Stimulated activated CD4-positive, alpha-beta T cell treated with anti-CD3 and anti-CD28 coated beads, Interleukin-4, amount 100 ng/mL, for 4 hours (primary cell): Measurements from ENCODE around the gene MAP4K4.

ENCODE experiments used
- DNase-seq, 2 experiments: peaks; one replicate each; pipeline ENCODE4 v3.0.0-alpha.2; 2020

MAP4K4 gene

GRCh38 chr2:101794141-101794540, 96.6 kb downstream of the MAP4K4 start:
- no peak for DNase-seq

DNA sequence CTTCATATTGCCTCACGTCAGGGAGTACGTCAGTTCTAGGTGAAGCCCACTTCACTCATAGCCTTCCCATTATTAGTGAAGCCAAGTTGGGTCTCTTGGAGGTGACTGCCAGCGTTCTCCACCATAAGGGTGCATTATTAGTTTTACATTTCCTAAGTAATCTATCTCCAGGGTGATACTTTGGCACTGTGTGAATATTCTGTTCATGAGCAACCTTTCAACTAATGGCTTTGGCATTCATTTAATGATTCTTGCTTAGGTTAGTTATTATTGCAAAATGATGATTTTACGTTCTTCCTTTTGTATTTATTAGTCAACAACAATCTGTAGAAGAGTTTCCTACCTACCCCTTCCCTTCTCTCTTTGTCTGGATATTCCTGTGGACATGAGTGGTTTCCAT, 97.5 kb downstream of the MAP4K4 start:
- no peak for DNase-seq

DNA sequence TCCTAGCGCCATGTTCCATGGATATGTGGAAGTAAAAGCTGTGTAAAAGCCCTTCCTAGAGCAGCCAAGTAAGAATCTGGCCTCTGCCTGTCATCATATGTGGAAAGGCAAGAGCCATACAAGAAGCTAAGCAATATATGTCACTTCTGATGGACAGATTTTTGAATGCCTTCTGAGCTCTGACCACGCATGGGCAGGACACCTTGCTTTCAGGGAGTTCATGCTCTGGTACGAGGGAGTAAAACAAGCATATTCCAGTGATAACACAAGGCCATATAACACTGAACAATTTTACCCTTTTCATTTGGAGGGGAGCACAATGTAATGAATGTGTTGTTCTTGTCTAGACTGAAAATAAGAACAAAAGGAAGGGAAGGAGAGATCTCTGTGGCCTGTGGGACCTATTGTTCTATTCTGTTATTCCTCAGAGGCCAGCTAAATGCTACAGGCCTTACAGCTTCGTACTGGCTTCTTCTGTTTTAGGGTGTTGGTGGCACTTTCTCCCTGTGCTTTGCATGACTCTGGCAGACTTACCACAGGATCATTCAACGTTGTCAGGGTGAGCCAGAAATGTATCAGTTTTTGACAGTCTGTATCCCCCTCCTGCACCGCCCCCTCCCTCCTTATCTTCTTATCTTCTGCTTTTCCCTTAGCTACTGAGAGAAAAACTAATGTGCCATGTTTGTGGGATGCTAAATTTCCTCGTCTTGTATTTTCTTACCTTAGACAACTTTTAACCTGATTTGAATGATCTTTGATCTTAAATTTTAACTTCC, 99.5 kb downstream of the MAP4K4 start:
- DNase-seq = no peak

- DNase-seq = no peak
Observed at GRCh38 chr2:101801496-101801895, 104.0 kb downstream of the MAP4K4 start.

DNA sequence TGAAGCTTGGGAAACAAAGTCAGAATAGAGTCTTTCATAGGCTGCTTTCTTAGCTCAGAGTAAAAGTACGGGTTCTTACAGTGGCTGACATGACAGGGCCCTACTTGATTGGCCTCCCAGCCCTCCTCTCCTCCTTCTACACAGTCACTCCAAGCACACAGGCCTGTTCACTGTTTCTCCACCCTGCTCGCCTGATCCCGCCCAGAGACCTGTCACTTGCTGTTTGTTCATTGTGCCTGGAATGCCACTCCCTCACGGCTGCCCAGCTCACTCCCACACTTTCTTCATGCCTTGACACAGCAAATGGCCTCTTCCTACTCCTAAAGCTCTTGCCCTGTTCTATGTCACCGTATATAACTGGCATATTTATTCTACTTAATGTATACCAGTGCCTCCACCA, 104.8 kb downstream of the MAP4K4 start:
- no peak for DNase-seq

DNA sequence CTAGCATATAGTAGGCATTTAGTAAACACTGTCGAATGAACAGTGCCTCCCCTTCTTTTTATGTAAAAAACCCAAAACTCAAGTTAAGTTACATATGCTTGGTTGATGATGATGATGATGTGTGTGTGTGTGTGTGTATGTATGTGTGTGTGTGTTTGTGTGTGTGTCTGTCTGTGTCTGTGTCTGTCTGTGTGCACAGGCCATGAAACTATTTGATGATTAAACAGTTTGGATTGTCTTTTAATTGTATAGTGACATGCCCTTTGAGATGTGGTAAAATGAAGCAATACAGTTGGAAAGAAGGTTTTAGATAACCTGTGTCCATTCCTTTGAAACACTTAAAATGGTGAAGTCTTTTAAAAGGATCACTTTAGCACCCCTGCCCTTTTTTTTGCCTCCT, 105.6 kb downstream of the MAP4K4 start:
- no peak for DNase-seq

GRCh38 chr2:101803945-101804696, 106.6 kb downstream of the MAP4K4 start:
- no peak for DNase-seq

DNA sequence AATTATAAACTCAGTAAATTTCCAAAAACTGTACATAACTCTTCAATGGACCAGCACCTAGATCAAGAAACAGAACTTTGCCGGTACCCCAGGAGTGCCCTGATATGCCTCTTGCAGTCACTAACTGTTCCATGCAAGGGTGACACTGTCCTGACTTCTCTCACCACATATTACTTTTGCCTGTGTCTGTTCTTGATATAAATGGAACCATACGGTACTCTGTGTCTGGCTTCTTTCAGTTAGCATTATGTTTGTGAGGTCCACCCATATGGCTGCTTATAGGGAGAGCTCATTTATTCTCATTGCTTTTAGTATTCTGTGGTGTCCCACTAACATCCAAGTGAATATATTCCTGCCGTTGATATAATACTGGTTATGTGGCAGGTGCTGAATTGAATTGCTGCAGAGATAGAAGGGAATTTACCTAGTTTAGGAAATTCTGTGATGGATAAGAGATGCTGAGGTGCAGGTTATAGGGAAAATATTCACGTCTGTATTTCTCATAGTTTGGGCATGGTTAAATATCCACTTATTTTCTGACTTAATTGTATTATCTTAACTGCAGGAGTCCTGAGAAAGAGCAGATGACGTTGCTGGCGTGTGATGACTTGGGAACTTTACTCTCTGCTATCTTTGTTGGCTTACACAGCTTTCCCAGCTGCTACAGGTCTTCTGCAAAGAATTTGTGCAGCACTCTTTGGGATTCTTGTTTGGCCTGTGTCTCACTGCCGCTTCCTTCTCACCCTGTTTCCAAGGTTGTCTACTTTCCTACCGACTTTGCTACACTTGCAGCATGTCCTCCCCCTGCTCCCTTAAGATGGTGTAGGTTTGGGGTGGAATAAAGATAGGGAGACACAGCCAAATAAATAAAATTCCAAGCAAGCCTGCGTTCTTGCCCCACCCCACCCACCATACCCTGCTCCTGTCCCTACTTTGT, 107.9 kb downstream of the MAP4K4 start:
- DNase-seq = no peak

- DNase-seq = peak in 1 of 2 experiments; percentile 44
Observed at GRCh38 chr2:101806123-101806522, 108.6 kb downstream of the MAP4K4 start.

GRCh38 chr2:101806701-101807100, 109.2 kb downstream of the MAP4K4 start:
- DNase-seq = no peak

DNA sequence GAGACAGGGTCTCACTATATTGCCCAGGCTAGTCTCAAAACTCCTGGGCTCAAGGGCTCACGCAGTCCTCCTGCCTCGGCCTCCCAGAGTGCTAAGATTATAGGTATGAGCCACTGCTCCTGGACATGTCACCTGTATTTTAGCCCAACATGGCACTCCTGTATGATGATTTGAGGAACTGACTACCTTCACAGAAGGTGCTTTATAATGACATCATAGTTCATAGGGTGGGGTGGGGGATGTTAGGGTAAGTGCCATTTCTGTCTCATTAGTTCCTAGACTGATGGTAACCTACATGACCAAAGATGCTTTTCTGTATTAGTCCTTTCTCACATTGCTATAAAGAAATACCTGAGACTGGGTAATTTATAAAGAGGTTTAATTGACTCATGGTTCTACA, 109.7 kb downstream of the MAP4K4 start:
- DNase-seq = no peak

- no peak for DNase-seq
Observed at GRCh38 chr2:101808006-101808562, 110.6 kb downstream of the MAP4K4 start.

DNA sequence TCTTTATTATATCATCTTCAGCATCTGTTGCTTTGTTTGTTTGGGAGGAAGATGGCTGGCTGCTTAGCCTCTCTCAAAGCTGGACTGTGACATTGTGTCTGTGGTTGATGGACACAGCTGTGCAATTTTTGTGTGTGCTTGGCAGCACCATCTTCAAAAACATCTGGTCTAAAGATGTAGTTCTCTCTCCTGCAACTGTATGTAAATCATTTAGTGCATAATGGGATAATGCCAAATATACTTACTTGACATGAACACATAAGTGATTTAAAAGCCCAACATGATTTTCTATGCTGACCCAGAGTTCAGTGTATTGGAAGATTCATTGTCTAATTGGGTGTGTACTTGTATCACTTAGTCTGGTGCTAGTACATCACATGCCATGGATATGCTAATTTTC, 112.2 kb downstream of the MAP4K4 start:
- no peak for DNase-seq

GRCh38 chr2:101811226-101812015, 113.9 kb downstream of the MAP4K4 start:
- no peak for DNase-seq

- no peak for DNase-seq
Observed at GRCh38 chr2:101812226-101812625, 114.7 kb downstream of the MAP4K4 start.

GRCh38 chr2:101814752-101815151, 117.2 kb downstream of the MAP4K4 start:
- DNase-seq = no peak

- DNase-seq = no peak
Observed at GRCh38 chr2:101815154-101815553, 117.6 kb downstream of the MAP4K4 start.

- DNase-seq = no peak
Observed at GRCh38 chr2:101815739-101816391, 118.4 kb downstream of the MAP4K4 start.

DNA sequence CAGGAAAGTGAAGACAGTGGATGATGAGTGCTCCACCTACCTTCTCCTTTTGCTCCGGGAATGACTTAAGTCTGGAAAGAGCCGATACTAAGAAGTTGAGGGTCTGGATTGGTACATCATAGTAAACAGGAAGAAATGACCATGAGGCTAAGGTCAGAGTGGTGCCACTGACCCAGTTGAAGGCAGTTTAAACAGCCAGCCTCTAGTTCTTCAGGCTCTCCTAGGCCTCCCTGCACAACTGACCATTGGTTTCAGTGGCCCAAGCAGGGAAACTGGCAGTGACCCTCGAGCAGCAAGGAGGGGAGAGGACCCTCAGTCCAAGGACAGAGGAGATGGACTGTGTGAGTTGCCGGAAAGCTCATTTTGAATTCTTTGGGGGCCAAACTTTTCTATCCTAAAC, 119.1 kb downstream of the MAP4K4 start:
- DNase-seq = no peak

- DNase-seq = no peak
Observed at GRCh38 chr2:101817481-101817880, 120.0 kb downstream of the MAP4K4 start.
